Neuronal stem cell (in vitro differentiated cells): ENCODE data around the gene DRC7.
"Not testable (repeated sequence)": the region's sequence is repeated elsewhere in the genome, so short reads cannot be mapped to it uniquely, and the experiment has no call there.

Experiments
- DNase-seq: peaks from one replicate; pipeline ENCODE4 v3.0.0-alpha.2; 2013; ENCODE audit warnings: low spot score
- H2AFZ ChIP-seq: one replicate; pipeline ENCODE4 v1.6.1; 2013; ENCODE audit warnings: mild to moderate bottlenecking, low read length, inconsistent platforms
- H2AK5ac ChIP-seq: 2 replicates; pipeline ENCODE4 v1.6.1; 2013; ENCODE audit warnings: low read depth, mild to moderate bottlenecking, inconsistent platforms, low read length, moderate library complexity, mixed read lengths
- H2BK120ac ChIP-seq: 2 replicates; pipeline ENCODE4 v1.6.1; 2013; ENCODE audit warnings: low read depth, mild to moderate bottlenecking, inconsistent platforms, low read length, moderate library complexity, mixed read lengths
- H2BK12ac ChIP-seq: one replicate; pipeline ENCODE4 v1.6.1; 2013; ENCODE audit warnings: low read length, inconsistent platforms
- H2BK15ac ChIP-seq: 2 replicates; pipeline ENCODE4 v1.6.1; 2013; ENCODE audit warnings: mild to moderate bottlenecking, low read length, inconsistent platforms, mixed read lengths
- H2BK5ac ChIP-seq: one replicate; pipeline ENCODE4 v1.6.1; 2013; ENCODE audit warnings: inconsistent platforms, mild to moderate bottlenecking, low read length, moderate library complexity
- H3K14ac ChIP-seq: one replicate; pipeline ENCODE4 v1.6.1; 2013; ENCODE audit warnings: low read length, inconsistent platforms
- H3K18ac ChIP-seq: 2 replicates; pipeline ENCODE4 v1.6.1; 2013; ENCODE audit warnings: low read length, inconsistent platforms
- H3K23ac ChIP-seq: 2 replicates; pipeline ENCODE4 v1.6.1; 2013; ENCODE audit warnings: low read depth, mild to moderate bottlenecking, mixed read lengths, low read length, inconsistent platforms; ENCODE audit not compliant: poor library complexity
- H3K27ac ChIP-seq: replicated peaks from 3 replicates; pipeline ENCODE4 v1.5.1; 2013; ENCODE audit warnings: low read length, inconsistent platforms
- H3K27me3 ChIP-seq, 3 experiments: 2 replicates each; pipeline ENCODE4 v1.6.1; 2013; ENCODE audit warnings: low read length in 3 of 3, mild to moderate bottlenecking in 2 of 3, inconsistent platforms in 1 of 3, low read depth in 1 of 3, mixed read lengths in 1 of 3, moderate library complexity in 1 of 3; ENCODE audit not compliant: control insufficient read depth in 3 of 3, insufficient read depth in 3 of 3
- H3K36me3 ChIP-seq, 2 donors: replicated peaks in 1 of 2; 2 replicates each; pipeline ENCODE4 v1.6.1; 2013; ENCODE audit warnings: low read length in 2 of 2; ENCODE audit not compliant: control insufficient read depth in 2 of 2, insufficient read depth in 2 of 2
- H3K4ac ChIP-seq: 2 replicates; pipeline ENCODE4 v1.6.1; 2013; ENCODE audit warnings: inconsistent platforms, mild to moderate bottlenecking, low read length, moderate library complexity
- H3K4me1 ChIP-seq, 2 donors: 1 replicate in 1 of 2; 2 replicates in 1 of 2; pipeline ENCODE4 v1.6.1; 2013; ENCODE audit warnings: low read length in 2 of 2, low read depth in 1 of 2; ENCODE audit not compliant: control insufficient read depth in 2 of 2, insufficient read depth in 1 of 2
- H3K4me2 ChIP-seq: one replicate; pipeline ENCODE4 v1.6.1; 2013; ENCODE audit warnings: mild to moderate bottlenecking, low read length, inconsistent platforms; ENCODE audit not compliant: insufficient read depth, poor library complexity, severe bottlenecking
- H3K4me3 ChIP-seq, 2 donors: 2 replicates each; pipeline ENCODE4 v1.5.1; 2013; ENCODE audit warnings: low read length in 2 of 2, mild to moderate bottlenecking in 2 of 2, inconsistent platforms in 1 of 2, moderate library complexity in 1 of 2
- H3K79me1 ChIP-seq: one replicate; pipeline ENCODE4 v1.6.1; 2013; ENCODE audit warnings: low read depth, mild to moderate bottlenecking, inconsistent platforms, low read length, moderate library complexity
- H3K9ac ChIP-seq: one replicate; pipeline ENCODE4 v1.6.1; 2013; ENCODE audit warnings: mild to moderate bottlenecking, low read depth, low read length, inconsistent platforms; ENCODE audit not compliant: poor library complexity
- H3K9me3 ChIP-seq, 2 donors: replicated peaks in 1 of 2; 2 replicates each; pipeline versions ENCODE3 to v1.6.1; 2013; ENCODE audit warnings: low read length in 2 of 2, mild to moderate bottlenecking in 2 of 2, inconsistent platforms in 1 of 2, low read depth in 1 of 2, mixed read lengths in 1 of 2, moderate library complexity in 1 of 2; ENCODE audit not compliant: control insufficient read depth in 2 of 2, insufficient read depth in 1 of 2
- H4K8ac ChIP-seq: one replicate; pipeline ENCODE4 v1.6.1; 2013; ENCODE audit warnings: low read depth, mild to moderate bottlenecking, inconsistent platforms, low read length, moderate library complexity
- H4K91ac ChIP-seq: one replicate; pipeline ENCODE4 v1.6.1; 2013; ENCODE audit warnings: low read length, low read depth, mild to moderate bottlenecking, inconsistent platforms; ENCODE audit not compliant: poor library complexity
- WGBS, 2 donors: extraction: QIAGEN DNeasy Blood & Tissue Kit; methylation state at CpG; one replicate each; pipeline ENCODE4 v1.1.7; 2013; ENCODE audit warnings: missing lambda C conversion rate in 2 of 2, mixed read lengths in 1 of 2; ENCODE audit not compliant: insufficient read length in 2 of 2, insufficient replicate concordance in 1 of 2; ENCODE audit errors: extremely low coverage in 2 of 2; 5-methylcytosine and 5-hydroxymethylcytosine counted together

The DRC7 gene

DNA sequence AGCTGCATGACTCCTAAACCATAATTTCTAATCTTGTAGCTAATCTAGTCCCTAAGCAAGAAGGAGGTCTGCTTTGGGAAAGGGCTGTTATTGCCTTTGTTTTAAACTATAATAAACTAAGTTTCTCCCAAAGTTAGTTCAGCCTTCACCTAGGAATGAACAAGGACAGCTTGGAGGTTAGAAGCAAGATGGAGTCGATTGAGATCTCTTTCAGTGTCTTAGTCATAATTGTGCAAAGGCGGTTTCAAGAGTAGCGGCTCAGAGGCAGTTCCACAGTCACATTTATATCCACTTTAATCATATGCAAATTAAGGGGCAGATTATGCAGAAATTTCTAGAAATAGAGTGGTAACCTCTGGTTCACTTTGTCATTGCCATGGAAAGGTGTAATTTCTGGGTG, 17.4 kb downstream of the DRC7 start:
- DNase-seq = no peak
- Histone ChIP-seq H3K23ac (no peak overlapping the region), H3K18ac (no peak overlapping the region), H3K9me3 (no peaks in the 10 kb centered on the region), H2BK5ac (no peak overlapping the region), H2BK12ac (no peak overlapping the region), H3K4me3 (no peak overlapping the region), H3K4me2 (no peak overlapping the region), H3K36me3 (no peaks in the 10 kb centered on the region), H2BK15ac (no peak overlapping the region), H4K8ac (no peak overlapping the region), H2AFZ (no peak overlapping the region), H3K4me1 (no peaks in the 10 kb centered on the region), H3K27me3 (peaks cover 0 to 32% (median 0%) of the 10 kb centered on the region in 3 experiments), H3K14ac (no peak overlapping the region), H4K91ac (no peak overlapping the region), H3K27ac (no peak overlapping the region), H3K9ac (no peak overlapping the region), H2BK120ac (no peak overlapping the region), H3K79me1 (no peaks in the 10 kb centered on the region), H3K4ac (no peak overlapping the region), H2AK5ac (no peak overlapping the region)
- no CpG with 5 or more reads among the region's 3 CpGs for WGBS, 2 donors

DNA sequence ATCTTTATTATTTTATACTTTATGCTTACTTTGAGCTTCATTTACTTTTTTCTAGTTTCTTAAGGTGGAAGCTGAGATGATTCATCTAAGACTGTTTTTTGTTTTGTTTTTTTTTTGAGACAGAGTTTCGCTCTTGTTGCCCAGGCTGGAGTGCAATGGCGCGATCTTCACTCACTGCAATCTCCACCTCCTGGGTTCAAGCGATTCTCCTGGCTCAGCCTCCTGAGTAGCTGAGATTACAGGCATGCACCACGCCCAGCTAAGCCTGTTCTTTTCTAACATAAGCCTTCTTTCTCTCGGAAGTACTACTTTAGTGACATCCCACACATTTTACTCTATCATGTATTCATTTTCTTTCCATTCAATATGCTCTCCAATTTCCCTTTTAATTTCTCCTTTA, 18.0 kb downstream of the DRC7 start:
- H2AK5ac ChIP-seq, H3K4me3 ChIP-seq, H4K91ac ChIP-seq, H3K18ac ChIP-seq, DNase-seq, H3K79me1 ChIP-seq, H2BK12ac ChIP-seq, H3K4ac ChIP-seq, H2BK5ac ChIP-seq, H4K8ac ChIP-seq, H2BK15ac ChIP-seq, H3K14ac ChIP-seq, H2BK120ac ChIP-seq, H3K9me3 ChIP-seq, H3K4me2 ChIP-seq, H3K36me3 ChIP-seq, H3K27ac ChIP-seq, H3K23ac ChIP-seq, H3K4me1 ChIP-seq, H3K9ac ChIP-seq, H2AFZ ChIP-seq: not testable (repeated sequence)
- peaks cover 0 to 32% (median 0%) of the 10 kb centered on the region in 3 experiments for H3K27me3 ChIP-seq
- no CpG with 5 or more reads among the region's 6 CpGs for WGBS, 2 donors

DNA sequence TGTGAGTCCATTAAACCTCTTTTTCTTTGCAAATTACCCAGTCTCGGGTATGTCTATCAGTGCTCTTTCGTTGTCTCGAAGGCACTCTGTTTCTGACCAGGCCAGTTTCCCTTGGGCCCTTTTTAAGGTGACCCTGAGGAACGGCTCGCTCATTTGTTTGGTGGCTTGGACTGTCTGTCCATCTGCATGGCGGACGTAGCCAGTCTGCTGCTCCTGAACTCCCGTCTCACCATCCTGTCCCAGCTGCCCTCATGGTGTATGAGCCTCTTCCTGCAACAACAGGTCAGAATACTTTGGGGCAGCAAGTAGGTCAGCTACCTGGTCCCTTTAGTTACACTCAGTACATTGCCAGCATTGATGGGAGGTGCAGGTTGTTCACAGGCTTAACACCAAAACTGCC, 19.0 kb downstream of the DRC7 start:
- no peaks in the 10 kb centered on the region for H3K79me1 ChIP-seq
- H4K91ac ChIP-seq = no peak overlapping the region
- H3K27me3 ChIP-seq = peaks cover 0 to 32% (median 0%) of the 10 kb centered on the region in 3 experiments
- H3K4me3 ChIP-seq = no peak overlapping the region
- H3K4ac ChIP-seq = no peak overlapping the region
- no peak for DNase-seq
- H3K4me1 ChIP-seq = no peaks in the 10 kb centered on the region
- H4K8ac ChIP-seq = no peak overlapping the region
- no peak overlapping the region for H2BK5ac ChIP-seq
- no peak overlapping the region for H3K14ac ChIP-seq
- H3K36me3 ChIP-seq = no peaks in the 10 kb centered on the region
- H2AFZ ChIP-seq = no peak overlapping the region
- H2BK15ac ChIP-seq = no peak overlapping the region
- H3K23ac ChIP-seq = no peak overlapping the region
- H3K4me2 ChIP-seq = no peak overlapping the region
- H3K27ac ChIP-seq = no peak overlapping the region
- no peak overlapping the region for H2BK120ac ChIP-seq
- H2AK5ac ChIP-seq = no peak overlapping the region
- no CpG with 5 or more reads among the region's 8 CpGs for WGBS, 2 donors
- no peak overlapping the region for H3K9ac ChIP-seq
- no peak overlapping the region for H3K18ac ChIP-seq
- no peak overlapping the region for H2BK12ac ChIP-seq
- H3K9me3 ChIP-seq = no peaks in the 10 kb centered on the region

DNA sequence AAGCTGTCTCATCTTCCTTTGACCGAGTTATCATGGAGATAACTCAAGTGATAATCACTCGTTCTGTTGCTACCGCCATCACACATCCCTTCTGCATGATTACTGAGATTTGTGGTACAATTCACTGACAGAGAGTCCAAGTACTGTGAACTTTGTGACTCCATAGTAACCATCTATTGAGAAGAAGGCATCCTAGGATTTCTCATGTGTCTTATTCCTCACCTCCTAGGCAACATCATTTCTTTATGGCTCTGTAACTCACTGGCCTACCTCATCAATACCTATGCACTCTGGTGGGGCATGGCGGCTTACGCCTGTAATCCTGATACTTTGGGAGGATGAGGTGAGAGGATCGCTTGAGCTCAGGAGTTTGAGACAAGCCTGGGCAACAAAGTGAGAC, 19.4 kb downstream of the DRC7 start:
- Histone ChIP-seq H3K27me3 (peaks cover 0 to 32% (median 0%) of the 10 kb centered on the region in 3 experiments), H3K4me2 (no peak overlapping the region), H3K4me1 (no peaks in the 10 kb centered on the region), H3K9me3 (no peaks in the 10 kb centered on the region), H3K4me3 (no peak overlapping the region), H3K14ac (no peak overlapping the region), H3K23ac (no peak overlapping the region), H2AFZ (no peak overlapping the region), H2AK5ac (no peak overlapping the region), H3K36me3 (no peaks in the 10 kb centered on the region), H2BK120ac (no peak overlapping the region), H3K4ac (no peak overlapping the region), H4K91ac (no peak overlapping the region), H3K9ac (no peak overlapping the region), H3K27ac (no peak overlapping the region), H4K8ac (no peak overlapping the region), H2BK15ac (no peak overlapping the region), H2BK12ac (no peak overlapping the region), H3K18ac (no peak overlapping the region), H3K79me1 (no peaks in the 10 kb centered on the region), H2BK5ac (no peak overlapping the region)
- no CpG with 5 or more reads among the region's 6 CpGs for WGBS, 2 donors
- DNase-seq = no peak
